HG02870 (cell line): Measurements from ENCODE around the gene CHID1.

Source experiments
- ATAC-seq: cut with Tn5 transposase; IDR thresholded peaks from one replicate; pipeline ENCODE4 v1.9.1; 2021; ENCODE audit warnings: mild to moderate bottlenecking, moderate library complexity; ENCODE audit not compliant: unreplicated experiment

CHID1 gene

DNA sequence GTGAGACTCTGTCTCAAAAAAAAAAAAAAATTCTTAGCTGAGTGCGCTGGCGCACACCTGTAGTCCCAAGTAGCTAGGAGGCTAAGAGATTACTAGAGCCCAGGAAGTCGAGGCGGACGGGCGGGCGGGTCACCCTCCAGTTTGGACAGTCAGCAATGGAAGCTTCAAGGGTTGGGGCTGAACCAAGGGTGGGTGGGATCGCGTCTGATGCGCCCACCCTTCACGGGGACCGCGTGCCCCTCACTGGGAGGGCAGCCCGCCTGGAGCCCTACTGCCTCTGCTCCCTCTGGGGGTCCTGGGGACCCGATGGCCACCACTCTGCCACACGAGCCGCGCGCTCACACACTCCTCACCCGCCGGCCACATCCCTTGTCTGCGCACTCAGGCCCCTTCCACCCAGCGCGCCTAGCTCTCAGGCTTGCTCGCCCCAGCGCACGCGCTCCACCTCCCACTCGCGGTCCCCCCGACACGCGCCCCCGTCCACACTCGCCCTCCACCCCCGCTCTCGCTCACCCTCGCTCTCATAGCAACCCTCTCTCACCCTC lies 494 bp downstream of the CHID1 start:
- no peak for ATAC-seq

DNA sequence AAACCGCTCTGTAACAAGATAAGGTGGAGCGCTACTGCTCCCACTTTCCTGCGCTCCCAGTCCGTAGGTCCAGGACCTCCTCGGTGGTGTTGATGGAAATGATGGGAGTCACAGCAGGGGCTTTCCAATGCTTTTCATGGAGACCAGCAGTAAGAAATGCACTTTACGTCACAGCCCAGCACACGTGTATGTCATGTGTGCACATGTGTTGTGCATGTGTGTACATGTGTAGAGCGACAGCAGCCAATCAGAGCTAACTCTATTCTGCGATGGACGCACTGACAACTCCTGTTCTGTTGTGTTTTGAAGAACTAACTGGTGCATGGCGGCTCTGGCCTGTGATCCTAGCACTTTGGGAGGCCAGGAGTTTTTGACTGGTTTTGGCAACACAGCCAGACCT lies 1.2 kb downstream of the CHID1 start:
- no peak for ATAC-seq

DNA sequence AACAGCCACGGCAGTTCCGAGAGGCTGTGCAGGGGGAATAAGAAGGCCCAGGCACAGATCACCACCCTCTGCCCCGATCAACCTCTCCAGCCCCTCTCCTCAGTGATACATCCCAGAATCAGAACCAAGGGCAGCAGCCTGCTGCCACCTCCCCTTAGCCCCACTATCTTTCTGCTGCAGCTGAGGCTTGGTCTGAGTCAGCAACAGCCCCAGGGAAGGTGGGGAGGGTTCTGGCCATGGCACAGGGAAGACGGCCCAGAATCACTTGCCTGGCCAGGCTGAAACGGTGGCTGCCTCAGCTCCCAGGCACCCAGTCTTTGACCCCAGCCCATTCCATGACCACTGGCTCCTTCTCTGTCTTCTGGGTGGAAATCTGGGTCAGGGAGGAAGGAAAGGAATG lies 2.3 kb downstream of the CHID1 start:
- no peak for ATAC-seq

DNA sequence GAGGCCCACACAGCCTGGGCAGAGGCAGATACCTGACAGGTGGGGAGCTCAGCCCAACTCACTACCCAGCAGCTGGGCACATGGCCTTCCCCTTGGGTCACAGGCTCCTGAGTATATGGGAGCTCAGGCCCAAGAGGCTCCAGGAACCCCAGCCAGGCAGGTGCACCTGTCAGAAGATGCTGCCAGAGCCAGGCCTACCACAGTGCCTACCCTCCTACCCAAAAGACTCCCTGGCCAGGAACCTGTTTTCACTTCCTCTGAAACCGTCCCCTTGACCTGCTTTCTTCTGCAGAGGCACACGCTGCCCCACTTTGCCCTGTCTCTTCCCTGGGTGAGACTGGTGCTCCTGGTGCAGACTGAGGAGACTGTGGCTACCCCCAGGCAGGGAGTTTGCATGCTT lies 2.9 kb downstream of the CHID1 start:
- no peak for ATAC-seq

DNA sequence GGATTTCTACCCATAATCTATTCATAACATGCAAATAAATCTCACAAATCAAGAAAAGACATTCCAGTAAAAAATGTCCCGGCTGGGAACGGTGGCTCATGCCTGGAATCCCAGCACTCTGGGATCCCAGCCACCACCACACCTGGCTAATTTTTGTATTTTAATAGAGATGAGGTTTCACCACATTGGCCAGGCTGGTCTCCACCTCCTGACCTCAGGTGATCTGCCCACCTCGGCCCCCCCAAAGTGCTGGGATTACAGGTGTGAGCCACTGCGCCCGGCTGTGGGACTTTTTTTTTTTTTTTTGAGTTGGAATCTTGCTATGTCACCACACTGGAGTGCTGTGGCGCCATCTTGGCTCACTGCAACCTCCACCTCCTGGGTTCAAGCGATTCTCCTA lies 4.7 kb downstream of the CHID1 start:
- no peak for ATAC-seq

GRCh38 chr11:904380-904779 lies 6.2 kb downstream of the CHID1 start:
- no peak for ATAC-seq

GRCh38 chr11:901452-902061 lies 9.1 kb downstream of the CHID1 start:
- no peak for ATAC-seq

GRCh38 chr11:900545-900944 lies 10.1 kb downstream of the CHID1 start:
- no peak for ATAC-seq

- no peak for ATAC-seq
Measured at GRCh38 chr11:899724-900123, 10.9 kb downstream of the CHID1 start.

- ATAC-seq = no peak
Measured at GRCh38 chr11:898540-899190, 11.9 kb downstream of the CHID1 start.

GRCh38 chr11:898143-898511 lies 12.5 kb downstream of the CHID1 start:
- ATAC-seq = no peak

GRCh38 chr11:897253-898142 lies 13.1 kb downstream of the CHID1 start:
- ATAC-seq = no peak

- no peak for ATAC-seq
Measured at GRCh38 chr11:895331-896110, 15.1 kb downstream of the CHID1 start.

- no peak for ATAC-seq
Measured at GRCh38 chr11:894575-895201, 15.9 kb downstream of the CHID1 start.

- no peak for ATAC-seq
Measured at GRCh38 chr11:893008-893654, 17.5 kb downstream of the CHID1 start.

DNA sequence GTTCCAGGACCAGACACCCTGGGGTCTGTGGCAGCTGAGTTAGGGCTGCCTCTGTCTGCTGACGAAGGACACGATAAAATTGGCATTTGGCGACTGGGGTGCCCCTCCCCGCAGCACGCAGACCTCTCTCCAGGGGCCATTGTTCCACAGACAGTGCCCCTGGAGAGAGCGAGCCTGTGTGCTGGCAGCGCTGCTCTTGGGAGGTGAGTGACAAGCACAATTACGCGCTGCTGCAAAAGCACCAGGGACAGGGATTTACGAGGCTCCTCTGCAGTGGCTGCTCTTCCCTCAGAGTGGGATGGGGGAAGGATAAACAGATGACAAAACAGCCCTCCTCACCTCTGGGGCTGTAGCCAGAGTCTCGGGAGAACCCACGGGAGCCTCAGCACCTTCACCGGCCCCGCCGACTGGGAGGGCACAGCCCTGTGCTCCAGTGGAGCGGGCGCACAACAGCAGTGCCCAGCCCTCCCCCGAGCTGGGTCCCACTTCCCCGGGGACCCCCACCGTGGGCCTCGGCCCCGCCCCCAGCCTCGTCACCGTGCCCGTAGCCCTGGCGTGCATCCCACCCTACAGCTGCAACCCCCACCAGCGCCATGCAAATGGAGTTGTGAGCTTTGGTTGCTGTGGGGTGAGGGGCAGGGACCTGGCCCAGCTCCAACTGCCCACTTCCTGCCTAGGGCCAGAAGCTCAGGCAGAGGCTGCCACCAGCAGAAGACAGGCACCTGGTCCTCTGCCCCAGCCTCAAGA lies 19.6 kb downstream of the CHID1 start:
- ATAC-seq = no peak

DNA sequence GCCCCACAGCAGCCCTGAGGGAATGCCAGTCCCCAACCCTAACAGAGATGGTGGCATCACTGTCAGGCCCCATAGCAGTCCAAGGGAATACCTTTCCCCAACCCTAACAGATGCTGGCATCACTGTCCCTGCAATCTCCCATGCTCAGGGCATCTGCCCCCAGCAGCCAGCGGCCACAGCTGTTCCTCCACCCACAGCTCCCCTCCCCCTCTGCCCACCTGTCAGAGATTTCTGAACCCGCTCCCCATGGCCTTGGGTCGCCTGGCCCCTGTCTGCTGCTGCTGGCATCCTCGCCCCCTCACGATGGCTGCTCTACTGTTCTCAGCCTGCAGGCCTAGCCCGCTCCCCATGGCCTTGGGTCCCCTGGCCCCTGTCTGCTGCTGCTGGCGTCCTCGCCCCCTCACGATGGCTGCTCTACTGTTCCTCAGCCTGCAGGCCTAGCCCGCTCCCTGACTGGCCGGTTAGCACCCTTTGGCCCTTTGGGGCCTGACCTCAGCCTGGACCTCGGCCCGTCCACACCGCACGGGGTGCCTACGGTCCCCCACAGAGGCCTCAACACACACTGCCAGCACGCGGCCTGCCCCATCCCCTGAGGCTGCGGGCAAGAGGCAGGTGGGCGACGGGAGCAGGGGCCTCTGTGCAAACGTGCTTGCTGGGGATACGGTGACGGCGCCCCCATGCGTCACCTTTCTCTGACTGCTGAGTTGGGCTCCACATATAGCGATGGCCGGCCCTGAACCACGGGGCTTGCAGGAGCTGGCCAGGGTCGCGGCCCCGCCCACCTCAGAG lies 20.7 kb downstream of the CHID1 start:
- ATAC-seq = no peak

GRCh38 chr11:889257-889656 lies 21.4 kb downstream of the CHID1 start:
- no peak for ATAC-seq
